Caco-2 (cell line): Measurements from ENCODE around the gene TUFM. TPM values are rescaled to one million over a fixed set of nuclear protein-coding genes. Genes with fewer than 3 reads are reported as not detected.

Experiments used
- BruUV-seq: library from RNA; stranded (reverse); fragments of 400-500 nt; replicated peaks from 2 replicates; lab custom pipeline; 2021; lab: Mats Ljungman, UMichigan
- CTCF ChIA-PET: fragments of 300-600 bp; sonication (Branson Sonifier 250); formaldehyde crosslinking; loops from one replicate; lab custom pipeline; 2022; ENCODE audit warnings: antibody characterized with exemption; lab: Charles Lee
- POLR2A ChIA-PET: fragments of 300-600 bp; sonication (Branson Sonifier 250); formaldehyde crosslinking; loops from one replicate; lab custom pipeline; 2022; ENCODE audit warnings: antibody characterized with exemption; lab: Charles Lee
- DNase-seq, 2 experiments: peaks; one replicate each; pipeline versions ENCODE4 v3.0.0 to v3.0.0-alpha.2; 2020 to 2022
- H3K27me3 ChIP-seq: replicated peaks from 2 replicates; pipeline ENCODE4 v1.6.0; 2011; ENCODE audit warnings: low read length; ENCODE audit not compliant: control insufficient read depth, insufficient read depth
- H3K36me3 ChIP-seq: 2 replicates; pipeline ENCODE4 v1.5.1; 2011; ENCODE audit warnings: low read length; ENCODE audit not compliant: control insufficient read depth, insufficient read depth
- H3K4me1 ChIP-seq: fragments of 250-450 bp; sonication (Bioruptor Pico); 2 replicates; pipeline ENCODE4 v1.5.1; 2020; ENCODE audit warnings: mild to moderate bottlenecking
- H3K4me3 ChIP-seq: 2 replicates; pipeline ENCODE4 v1.5.1; 2011; ENCODE audit warnings: low read depth, mild to moderate bottlenecking, control low read depth, low read length
- H3K9me3 ChIP-seq: fragments of 250-450 bp; sonication (Bioruptor Pico); 2 replicates; pipeline ENCODE4 v1.5.1; 2020; ENCODE audit warnings: mild to moderate bottlenecking, moderate library complexity
- H3K27ac Mint-ChIP-seq: one replicate; pipeline ENCODE4 v1.8.0; 2022; ENCODE audit warnings: mixed read lengths; ENCODE audit not compliant: unreplicated experiment
- H3K27me3 Mint-ChIP-seq: one replicate; pipeline ENCODE4 v1.8.0; 2022; ENCODE audit warnings: mixed read lengths; ENCODE audit not compliant: insufficient read depth, unreplicated experiment
- H3K36me3 Mint-ChIP-seq: one replicate; pipeline ENCODE4 v1.8.0; 2022; ENCODE audit warnings: mild to moderate bottlenecking, mixed read lengths; ENCODE audit not compliant: insufficient read depth, unreplicated experiment
- H3K4me1 Mint-ChIP-seq: one replicate; pipeline ENCODE4 v1.8.0; 2022; ENCODE audit warnings: low read depth, mixed read lengths; ENCODE audit not compliant: unreplicated experiment
- H3K4me3 Mint-ChIP-seq: one replicate; pipeline ENCODE4 v1.8.0; 2022; ENCODE audit warnings: mild to moderate bottlenecking, moderate library complexity, mixed read lengths; ENCODE audit not compliant: unreplicated experiment
- H3K9me3 Mint-ChIP-seq: one replicate; pipeline ENCODE4 v1.8.0; 2022; ENCODE audit warnings: mixed read lengths; ENCODE audit not compliant: unreplicated experiment
- intact Hi-C: fragments of 100-400 bp; cut with micrococcal nuclease; formaldehyde crosslinking; loops from one replicate; pipeline ENCODE4 v1.10.0; 2022; ENCODE audit not compliant: unreplicated experiment
- total RNA-seq: library from RNA; stranded (reverse); gene quantifications from 2 replicates; pipeline ENCODE4 v1.2.3, GENCODE V29; 2022
- TF ChIP-seq, protein P1 (sequence below), 2 experiments: fragments of 200-600 bp in 1 of 2; IDR thresholded peaks; 1 replicate in 1 of 2; 2 replicates in 1 of 2; pipeline versions ENCODE4 v1.5.1 to v1.8.0; 2011 to 2022; ENCODE audit warnings: antibody characterized with exemption in 1 of 2, control low read depth in 1 of 2, inconsistent platforms in 1 of 2, low read depth in 1 of 2, low read length in 1 of 2, mild to moderate bottlenecking in 1 of 2, moderate library complexity in 1 of 2; ENCODE audit not compliant: insufficient read depth in 1 of 2, severe bottlenecking in 1 of 2, unreplicated experiment in 1 of 2

The TUFM gene
- total RNA-seq, 1 experiment from 2014 or later, result 207 TPM

DNA sequence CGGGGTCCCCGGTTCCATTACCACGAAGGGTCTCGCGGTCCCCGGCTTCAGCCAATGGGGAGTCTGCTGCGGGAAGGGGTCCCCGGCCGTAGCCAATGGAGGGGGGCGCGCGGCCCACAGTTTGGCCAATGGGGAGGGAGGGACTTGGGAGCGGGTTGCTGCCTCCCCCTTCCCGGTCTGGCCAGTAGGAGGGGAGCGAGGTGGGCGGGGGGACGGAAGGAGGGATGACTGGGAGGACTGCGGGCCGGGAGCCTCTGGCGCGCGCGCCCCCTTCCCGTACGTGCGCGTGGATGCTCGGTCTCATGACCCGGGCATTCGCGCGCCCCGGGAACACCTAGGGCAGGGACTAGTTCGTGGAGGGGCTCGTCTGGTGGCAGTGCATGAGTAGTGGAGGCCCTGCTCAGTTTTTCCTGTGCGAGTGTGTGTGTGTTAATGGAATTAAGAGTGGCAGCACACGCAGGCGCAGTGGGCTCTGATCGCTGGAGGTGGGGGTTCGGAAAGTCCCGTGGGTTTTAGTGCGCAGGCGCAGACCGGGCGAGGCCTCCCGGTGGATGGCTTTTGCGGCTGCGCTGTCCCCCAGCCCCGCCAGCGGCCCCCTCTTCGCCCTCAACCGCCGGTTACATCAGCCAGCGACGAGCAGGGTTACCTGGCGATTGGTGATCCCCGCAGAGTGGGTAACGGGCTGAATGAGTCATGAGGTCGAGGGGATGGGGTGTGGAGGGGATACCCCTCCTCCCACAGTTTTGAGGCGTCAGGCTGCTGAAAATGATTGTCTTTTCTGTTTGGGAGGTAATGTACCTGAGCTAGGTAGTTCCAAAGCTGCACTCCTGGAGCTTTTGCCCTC, 22.1 kb downstream of the TUFM start:
- Mint-ChIP-seq H3K9me3 (no peaks in the 10 kb centered on the region), H3K27ac (peak overlapping the region; percentile 100), H3K36me3 (peaks cover 87% of the 10 kb centered on the region), H3K4me1 (peaks cover 14% of the 10 kb centered on the region), H3K4me3 (peak overlapping the region; percentile 100), H3K27me3 (no peaks in the 10 kb centered on the region)
- TF ChIP-seq, protein P1, sequence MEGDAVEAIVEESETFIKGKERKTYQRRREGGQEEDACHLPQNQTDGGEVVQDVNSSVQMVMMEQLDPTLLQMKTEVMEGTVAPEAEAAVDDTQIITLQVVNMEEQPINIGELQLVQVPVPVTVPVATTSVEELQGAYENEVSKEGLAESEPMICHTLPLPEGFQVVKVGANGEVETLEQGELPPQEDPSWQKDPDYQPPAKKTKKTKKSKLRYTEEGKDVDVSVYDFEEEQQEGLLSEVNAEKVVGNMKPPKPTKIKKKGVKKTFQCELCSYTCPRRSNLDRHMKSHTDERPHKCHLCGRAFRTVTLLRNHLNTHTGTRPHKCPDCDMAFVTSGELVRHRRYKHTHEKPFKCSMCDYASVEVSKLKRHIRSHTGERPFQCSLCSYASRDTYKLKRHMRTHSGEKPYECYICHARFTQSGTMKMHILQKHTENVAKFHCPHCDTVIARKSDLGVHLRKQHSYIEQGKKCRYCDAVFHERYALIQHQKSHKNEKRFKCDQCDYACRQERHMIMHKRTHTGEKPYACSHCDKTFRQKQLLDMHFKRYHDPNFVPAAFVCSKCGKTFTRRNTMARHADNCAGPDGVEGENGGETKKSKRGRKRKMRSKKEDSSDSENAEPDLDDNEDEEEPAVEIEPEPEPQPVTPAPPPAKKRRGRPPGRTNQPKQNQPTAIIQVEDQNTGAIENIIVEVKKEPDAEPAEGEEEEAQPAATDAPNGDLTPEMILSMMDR (IDR thresholded peaks at IDR 0.05; ENCODE audit: insufficient read depth in 1 of 2, low read depth in 1 of 2, low read length in 1 of 2, severe bottlenecking in 1 of 2, unreplicated experiment in 1 of 2), result peak in 1 of 2 experiments; percentile 28
- CTCF ChIA-PET, result no interaction called here
- peak overlapping the region; percentile 93 for H3K4me3 ChIP-seq
- H3K4me1 ChIP-seq, result no peaks in the 10 kb centered on the region; the same call in 1 of the 2 replicates
- H3K9me3 ChIP-seq, result no peaks in the 10 kb centered on the region
- peak; percentile 97 to 98 for DNase-seq
- no peaks in the 10 kb centered on the region for H3K27me3 ChIP-seq
- intact Hi-C loops, result no loop called here
- BruUV-seq, result no TSS peak
- H3K36me3 ChIP-seq, result peaks cover 4% of the 10 kb centered on the region
- POLR2A ChIA-PET, result interaction anchor here (0.6 to 1.0 kb wide), 3 partner anchors 22 to 1075 kb away, joined by 3 to 6 read pairs (median 3); partner anchors contain the start of genes NFATC2IP, SEZ6L2 and TUFM

GRCh38 chr16:28823291-28823872, 22.8 kb downstream of the TUFM start:
- Histone ChIP-seq H3K4me1 (no peaks in the 10 kb centered on the region; the same call in 1 of the 2 replicates), H3K4me3 (peak overlapping the region; percentile 93), H3K27me3 (no peaks in the 10 kb centered on the region), H3K9me3 (no peaks in the 10 kb centered on the region), H3K36me3 (peaks cover 4% of the 10 kb centered on the region)
- Mint-ChIP-seq H3K36me3 (peaks cover 87% of the 10 kb centered on the region), H3K4me3 (peak overlapping the region; percentile 100), H3K4me1 (peaks cover 14% of the 10 kb centered on the region), H3K9me3 (no peaks in the 10 kb centered on the region), H3K27ac (peak overlapping the region; percentile 100), H3K27me3 (no peaks in the 10 kb centered on the region)
- POLR2A ChIA-PET, result interaction anchor here (0.6 to 1.5 kb wide), 6 partner anchors 23 to 1076 kb away, joined by 3 to 14 read pairs (median 3); partner anchors contain the start of genes NFATC2IP, SEZ6L2 and TUFM
- TF ChIP-seq, protein P1 (IDR thresholded peaks at IDR 0.05; ENCODE audit: insufficient read depth in 1 of 2, low read depth in 1 of 2, low read length in 1 of 2, severe bottlenecking in 1 of 2, unreplicated experiment in 1 of 2), result no peak
- intact Hi-C loops, result no loop called here
- DNase-seq, result no peak
- no TSS peak for BruUV-seq
- CTCF ChIA-PET, result no interaction called here
